ENCODE data around the gene KBTBD12.

The KBTBD12 gene

GRCh38 chr3:128006061-128007032 is 91.3 kb downstream of the KBTBD12 start:
- no peak overlapping the region for H3K4me3 ChIP-seq (replicated peaks; ENCODE audit: low read depth, low read length)
- TF ChIP-seq CTCF (IDR thresholded peaks at IDR 0.05; ENCODE audit: low read length, missing control alignments): no peak
- no peak for DNase-seq (ENCODE audit: low read depth)

GRCh38 chr3:128007033-128007424 is 92.0 kb downstream of the KBTBD12 start:
- H3K4me3 ChIP-seq (replicated peaks; ENCODE audit: low read depth, low read length): no peak overlapping the region
- TF ChIP-seq CTCF (IDR thresholded peaks at IDR 0.05; ENCODE audit: low read length, missing control alignments): no peak
- DNase-seq (ENCODE audit: low read depth): no peak

GRCh38 chr3:128009952-128010846 is 95.2 kb downstream of the KBTBD12 start:
- no peak for TF ChIP-seq CTCF (IDR thresholded peaks at IDR 0.05; ENCODE audit: low read length, missing control alignments)
- peak; percentile 74 for DNase-seq (ENCODE audit: low read depth)
- no peak overlapping the region for H3K4me3 ChIP-seq (replicated peaks; ENCODE audit: low read depth, low read length)

- TF ChIP-seq CTCF (IDR thresholded peaks at IDR 0.05; ENCODE audit: low read length, missing control alignments): peak; percentile 41
- peak; percentile 25 for DNase-seq (ENCODE audit: low read depth)
- H3K4me3 ChIP-seq (replicated peaks; ENCODE audit: low read depth, low read length): no peak overlapping the region
These were observed 96.1 kb downstream of the KBTBD12 start for GRCh38 chr3:128011140-128011539.

- H3K4me3 ChIP-seq (replicated peaks; ENCODE audit: low read depth, low read length): no peak overlapping the region
- peak; percentile 3 for DNase-seq (ENCODE audit: low read depth)
- TF ChIP-seq CTCF (IDR thresholded peaks at IDR 0.05; ENCODE audit: low read length, missing control alignments): no peak
These were observed 97.0 kb downstream of the KBTBD12 start for GRCh38 chr3:128012050-128012449.

GRCh38 chr3:128014548-128014947 is 99.5 kb downstream of the KBTBD12 start:
- no peak for DNase-seq (ENCODE audit: low read depth)

More at GRCh38 chr3:128014548-128014947, 99.5 kb downstream of the KBTBD12 start:
- no peak for TF ChIP-seq CTCF (IDR thresholded peaks at IDR 0.05; ENCODE audit: low read length, missing control alignments)
- no peak overlapping the region for H3K4me3 ChIP-seq (replicated peaks; ENCODE audit: low read depth, low read length)

Data from fibroblast of pulmonary artery (primary cell).